Islet precursor cell (in vitro differentiated cells): ENCODE measurements around the gene CDYL2.

Experiments used
- DNase-seq: peaks from one replicate; pipeline ENCODE4 v3.0.0-alpha.2; 2018

Gene CDYL2

GRCh38 chr16:80586476-80586875 is 217.9 kb downstream of the CDYL2 start:
- no peak for DNase-seq

GRCh38 chr16:80585764-80586163 is 218.6 kb downstream of the CDYL2 start:
- no peak for DNase-seq

GRCh38 chr16:80583466-80583865 is 220.9 kb downstream of the CDYL2 start:
- DNase-seq, result peak; percentile 39

- DNase-seq, result peak; percentile 48
These were observed 224.1 kb downstream of the CDYL2 start for GRCh38 chr16:80580109-80580832.

GRCh38 chr16:80577485-80578280 is 226.7 kb downstream of the CDYL2 start:
- DNase-seq, result peak; percentile 39

- DNase-seq, result no peak
These were observed 228.0 kb downstream of the CDYL2 start for GRCh38 chr16:80576343-80576912.

GRCh38 chr16:80573700-80574120 is 230.7 kb downstream of the CDYL2 start:
- peak; percentile 55 for DNase-seq

- DNase-seq, result no peak
These were observed 234.3 kb downstream of the CDYL2 start for GRCh38 chr16:80570106-80570478.

- peak; percentile 81 for DNase-seq
These were observed 234.8 kb downstream of the CDYL2 start for GRCh38 chr16:80569440-80570105.

- DNase-seq, result no peak
These were observed 240.0 kb downstream of the CDYL2 start for GRCh38 chr16:80564394-80564793.

- DNase-seq, result no peak
These were observed 241.3 kb downstream of the CDYL2 start for GRCh38 chr16:80563066-80563465.

- DNase-seq, result no peak
These were observed 245.0 kb downstream of the CDYL2 start for GRCh38 chr16:80559369-80559768.

- DNase-seq, result no peak
These were observed 247.4 kb downstream of the CDYL2 start for GRCh38 chr16:80557037-80557436.

GRCh38 chr16:80556481-80556880 is 247.9 kb downstream of the CDYL2 start:
- DNase-seq, result no peak

GRCh38 chr16:80554033-80554432 is 250.4 kb downstream of the CDYL2 start:
- DNase-seq, result no peak

GRCh38 chr16:80552277-80552676 is 252.1 kb downstream of the CDYL2 start:
- DNase-seq, result no peak
